Retinal pigment epithelial cell (primary cell): ENCODE measurements around the gene GOPC.

ENCODE experiments used
- DNase-seq: peaks from one replicate; pipeline ENCODE4 v3.0.0-alpha.2; 2010; ENCODE audit warnings: low read depth
- H3K4me3 ChIP-seq: 2 replicates; pipeline ENCODE4 v1.5.1; 2011; ENCODE audit warnings: mild to moderate bottlenecking, low read length, control low read depth, moderate library complexity
- TF ChIP-seq, protein P1 (sequence below): conservative IDR thresholded peaks from 2 replicates; pipeline ENCODE4 v1.5.1; 2011; ENCODE audit warnings: low read depth, low read length, control low read depth, inconsistent platforms

GOPC gene

DNA sequence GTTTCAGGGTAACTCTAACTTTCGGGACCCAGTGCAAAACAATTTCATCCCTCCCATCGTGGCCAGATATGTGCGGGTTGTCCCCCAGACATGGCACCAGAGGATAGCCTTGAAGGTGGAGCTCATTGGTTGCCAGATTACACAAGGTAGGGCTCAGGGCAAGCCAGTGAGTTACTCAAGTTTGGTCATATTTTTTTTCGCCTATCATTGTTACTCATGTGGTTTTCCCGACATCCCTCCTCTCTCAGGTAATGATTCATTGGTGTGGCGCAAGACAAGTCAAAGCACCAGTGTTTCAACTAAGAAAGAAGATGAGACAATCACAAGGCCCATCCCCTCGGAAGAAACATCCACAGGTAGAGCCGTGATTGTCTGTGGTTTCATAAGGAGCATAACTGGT, 61.6 kb downstream of the GOPC start:
- TF ChIP-seq, protein P1, sequence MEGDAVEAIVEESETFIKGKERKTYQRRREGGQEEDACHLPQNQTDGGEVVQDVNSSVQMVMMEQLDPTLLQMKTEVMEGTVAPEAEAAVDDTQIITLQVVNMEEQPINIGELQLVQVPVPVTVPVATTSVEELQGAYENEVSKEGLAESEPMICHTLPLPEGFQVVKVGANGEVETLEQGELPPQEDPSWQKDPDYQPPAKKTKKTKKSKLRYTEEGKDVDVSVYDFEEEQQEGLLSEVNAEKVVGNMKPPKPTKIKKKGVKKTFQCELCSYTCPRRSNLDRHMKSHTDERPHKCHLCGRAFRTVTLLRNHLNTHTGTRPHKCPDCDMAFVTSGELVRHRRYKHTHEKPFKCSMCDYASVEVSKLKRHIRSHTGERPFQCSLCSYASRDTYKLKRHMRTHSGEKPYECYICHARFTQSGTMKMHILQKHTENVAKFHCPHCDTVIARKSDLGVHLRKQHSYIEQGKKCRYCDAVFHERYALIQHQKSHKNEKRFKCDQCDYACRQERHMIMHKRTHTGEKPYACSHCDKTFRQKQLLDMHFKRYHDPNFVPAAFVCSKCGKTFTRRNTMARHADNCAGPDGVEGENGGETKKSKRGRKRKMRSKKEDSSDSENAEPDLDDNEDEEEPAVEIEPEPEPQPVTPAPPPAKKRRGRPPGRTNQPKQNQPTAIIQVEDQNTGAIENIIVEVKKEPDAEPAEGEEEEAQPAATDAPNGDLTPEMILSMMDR, result no peak
- no peak overlapping the region for H3K4me3 ChIP-seq
- no peak for DNase-seq

DNA sequence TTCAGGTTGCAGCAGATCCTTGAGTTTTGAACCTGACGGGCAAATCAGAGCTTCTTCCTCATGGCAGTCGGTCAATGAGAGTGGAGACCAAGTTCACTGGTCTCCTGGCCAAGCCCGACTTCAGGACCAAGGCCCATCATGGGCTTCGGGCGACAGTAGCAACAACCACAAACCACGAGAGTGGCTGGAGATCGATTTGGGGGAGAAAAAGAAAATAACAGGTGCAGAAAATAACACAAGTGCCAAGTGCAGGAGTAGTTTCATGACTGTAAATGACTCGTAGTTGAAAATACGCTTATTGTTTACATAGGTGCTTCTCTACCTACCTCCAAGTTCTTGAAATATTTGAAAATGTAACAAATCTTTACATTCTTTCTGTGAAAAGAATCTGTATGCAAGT, 63.7 kb downstream of the GOPC start:
- H3K4me3 ChIP-seq, result no peak overlapping the region
- TF ChIP-seq, protein P1, result no peak
- no peak for DNase-seq

DNA sequence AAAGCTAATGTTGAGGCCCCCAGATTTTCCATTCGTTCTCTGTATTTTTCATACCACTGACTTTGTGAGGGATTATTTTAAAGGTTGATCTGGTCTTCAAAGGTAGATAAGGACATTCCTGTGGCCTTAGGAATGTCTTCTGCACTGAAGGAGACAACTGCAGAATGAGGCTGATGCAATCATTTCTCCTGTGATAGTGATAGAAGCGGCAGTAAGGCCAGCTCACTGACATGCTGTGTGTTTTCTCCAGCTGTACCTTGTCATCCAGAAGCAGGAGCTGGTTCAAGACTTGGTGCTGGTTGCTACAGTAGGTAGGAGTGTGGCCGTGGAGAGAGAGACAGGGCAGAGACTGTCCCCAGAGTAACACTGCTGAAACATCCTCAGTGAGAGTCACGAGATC, 66.0 kb downstream of the GOPC start:
- DNase-seq, result no peak
- TF ChIP-seq, protein P1, result no peak
- H3K4me3 ChIP-seq, result no peak overlapping the region

DNA sequence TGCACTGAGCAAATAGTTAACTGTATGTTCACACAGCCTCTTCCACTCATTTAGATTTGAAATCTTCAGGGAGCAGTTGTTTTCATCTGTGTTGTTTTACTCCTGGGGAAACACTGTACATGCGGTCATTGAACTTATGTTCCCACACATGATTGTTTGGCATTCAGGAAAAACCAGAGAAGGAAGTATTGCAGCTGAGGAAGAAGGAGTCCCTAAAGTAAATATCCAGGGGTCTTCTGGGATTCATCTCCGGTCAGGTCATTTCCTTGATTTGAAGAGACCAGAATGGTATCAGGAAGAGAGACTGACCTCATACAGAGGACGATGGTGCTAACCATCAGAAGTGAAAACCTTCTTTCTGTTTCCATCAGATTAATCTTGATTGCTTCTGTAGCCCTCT, 67.3 kb downstream of the GOPC start:
- TF ChIP-seq, protein P1, result no peak
- H3K4me3 ChIP-seq, result no peak overlapping the region
- no peak for DNase-seq

DNA sequence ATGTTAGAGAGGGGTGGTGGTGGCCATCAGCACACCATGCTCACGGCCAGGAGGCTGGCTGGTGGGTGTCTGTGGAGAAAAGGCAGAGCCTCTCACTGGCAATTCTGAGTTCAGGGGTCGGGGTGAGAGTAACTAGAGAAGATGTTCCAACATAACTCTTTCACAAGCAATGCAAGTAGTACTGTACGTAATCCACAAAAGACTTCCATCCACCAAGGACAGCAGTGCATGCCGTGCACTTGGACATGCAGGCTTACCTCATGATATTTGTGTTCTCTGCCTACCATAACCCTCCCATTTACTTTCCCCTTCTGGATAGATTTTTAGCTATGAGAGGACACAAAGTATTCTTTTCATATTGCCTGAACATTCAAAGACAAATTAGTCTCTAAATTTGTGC, 68.5 kb downstream of the GOPC start:
- DNase-seq, result no peak
- H3K4me3 ChIP-seq, result no peak overlapping the region
- TF ChIP-seq, protein P1, result no peak

DNA sequence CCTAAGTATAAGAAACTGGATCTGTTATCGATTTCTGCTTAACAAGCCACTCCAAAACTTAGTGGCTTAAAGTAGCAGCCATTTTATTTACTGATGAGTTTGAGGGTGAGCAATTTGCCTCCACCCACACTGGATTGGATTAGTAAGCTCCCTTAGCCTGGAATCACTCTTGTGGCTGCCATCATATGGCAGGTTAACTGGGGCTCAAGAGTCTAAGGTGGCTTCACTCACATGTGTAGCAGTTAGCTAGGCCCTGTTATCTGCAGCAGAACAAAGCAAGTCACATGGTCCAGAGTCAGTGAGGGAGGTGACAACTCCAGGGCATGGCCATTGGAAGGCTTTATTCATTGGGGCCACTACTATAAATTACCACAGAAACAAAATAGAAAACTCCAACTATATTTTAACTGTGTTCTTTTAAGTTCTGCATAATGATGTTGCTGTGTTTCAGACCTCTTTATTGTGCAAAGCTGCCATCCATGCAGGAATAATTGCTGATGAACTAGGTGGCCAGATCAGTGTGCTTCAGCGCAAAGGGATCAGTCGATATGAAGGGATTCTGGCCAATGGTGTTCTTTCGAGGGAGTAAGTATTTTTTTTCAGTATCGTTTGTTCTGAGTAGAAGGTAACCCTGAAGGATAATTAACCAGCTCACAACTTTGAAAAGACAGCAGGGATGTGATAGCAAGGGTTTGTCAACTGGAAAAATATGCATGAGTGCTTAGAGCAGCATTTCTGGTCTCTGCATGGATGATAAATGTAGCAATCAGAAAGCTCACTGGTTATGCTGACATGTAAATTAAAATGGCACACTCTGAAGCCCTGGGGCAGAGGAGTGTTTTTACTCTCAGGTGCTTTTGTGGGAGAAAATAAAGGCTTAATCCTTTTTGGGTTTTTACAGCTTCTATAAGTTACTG, 70.2 kb downstream of the GOPC start:
- DNase-seq, result no peak
- TF ChIP-seq, protein P1, result no peak
- H3K4me3 ChIP-seq, result no peak overlapping the region

DNA sequence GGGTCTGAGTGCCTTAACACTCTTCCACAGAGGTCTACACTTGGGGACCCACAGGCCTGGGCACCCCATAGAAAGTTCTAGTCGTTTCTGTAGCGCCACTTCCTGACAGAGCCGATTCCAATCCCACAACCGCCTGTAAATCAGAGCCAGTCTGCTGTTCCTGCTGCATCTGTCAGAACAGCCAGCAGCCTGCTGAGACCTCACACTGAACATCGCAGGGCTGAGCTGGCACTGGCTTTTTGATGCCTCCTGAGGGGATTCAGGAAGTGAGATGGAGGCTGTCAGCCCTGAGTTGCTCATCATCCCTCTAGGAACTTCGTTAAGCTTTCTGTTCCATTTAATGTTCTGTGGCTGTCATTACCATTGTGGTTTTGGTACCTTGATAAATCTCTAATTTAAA, 71.0 kb downstream of the GOPC start:
- TF ChIP-seq, protein P1, result no peak
- DNase-seq, result no peak
- no peak overlapping the region for H3K4me3 ChIP-seq
